Measurements from ENCODE around the gene SMYD3. TPM values are rescaled to one million over a fixed set of nuclear protein-coding genes. Genes with fewer than 3 reads are reported as not detected.

The SMYD3 gene
- total RNA-seq, 8 experiments from 2014 or later = 8.8 to 39.7 (median 29.1) TPM

- in situ Hi-C loops (cut with MboI; ENCODE audit: low pct_unique_long_range_greater_than_20kb in 2 of 9, low sequenced_read_pairs in 9 of 9, unreplicated experiment in 9 of 9) = no loop called here
- Histone ChIP-seq H3K4me1 (replicated peaks in 1 of 2) (peaks cover 7 to 39% of the 10 kb centered on the region in 2 donors), H3K4me3 (no peak overlapping the region), H3K27ac (no peak overlapping the region)
- WGBS, 10 experiments = 69 to 100% (median 82%) methylated on average over 1 to 8 of the region's 8 CpGs; no CpG with 5 or more reads in 2 of the 10 experiments
- ATAC-seq (replicated peaks in 6 of 8) = no peak
These were observed 651.0 kb downstream of the SMYD3 start for GRCh38 chr1:245855846-245856730.

- Histone ChIP-seq H3K4me1 (replicated peaks in 1 of 2) (peaks cover 0 to 13% of the 10 kb centered on the region in 2 donors), H3K4me3 (no peak overlapping the region), H3K27ac (no peak overlapping the region)
- WGBS, 10 experiments = 87 to 100% (median 95%) methylated on average over 3 to 17 of the region's 17 CpGs; no CpG with 5 or more reads in 2 of the 10 experiments
- in situ Hi-C loops (cut with MboI; ENCODE audit: low pct_unique_long_range_greater_than_20kb in 2 of 9, low sequenced_read_pairs in 9 of 9, unreplicated experiment in 9 of 9) = no loop called here
- ATAC-seq (replicated peaks in 6 of 8) = no peak
These were observed 653.8 kb downstream of the SMYD3 start for GRCh38 chr1:245853291-245853690.

- in situ Hi-C loops (cut with MboI; ENCODE audit: low pct_unique_long_range_greater_than_20kb in 2 of 9, low sequenced_read_pairs in 9 of 9, unreplicated experiment in 9 of 9) = no loop called here
- 0 to 100% (median 86%) methylated on average over 1 to 3 of the region's 3 CpGs; no CpG with 5 or more reads in 4 of the 10 experiments for WGBS, 10 experiments
- ATAC-seq (replicated peaks in 6 of 8) = no peak
- Histone ChIP-seq H3K4me1 (replicated peaks in 1 of 2) (peaks cover 0 to 3% of the 10 kb centered on the region in 2 donors), H3K27ac (no peak overlapping the region), H3K4me3 (no peak overlapping the region)
These were observed 664.0 kb downstream of the SMYD3 start for GRCh38 chr1:245843101-245843500.

GRCh38 chr1:245842106-245842505, 665.0 kb downstream of the SMYD3 start:
- no peak overlapping the region for H3K4me3 ChIP-seq
- 80 to 98% (median 93%) methylated on average over 3 to 8 of the region's 8 CpGs for WGBS, 10 experiments
- ATAC-seq (replicated peaks in 6 of 8) = no peak
- no peak overlapping the region for H3K27ac ChIP-seq
- in situ Hi-C loops (cut with MboI; ENCODE audit: low pct_unique_long_range_greater_than_20kb in 2 of 9, low sequenced_read_pairs in 9 of 9, unreplicated experiment in 9 of 9) = no loop called here
- peaks cover 7 to 13% of the 10 kb centered on the region in 2 donors for H3K4me1 ChIP-seq (replicated peaks in 1 of 2)

GRCh38 chr1:245840971-245841370, 666.1 kb downstream of the SMYD3 start:
- in situ Hi-C loops (cut with MboI; ENCODE audit: low pct_unique_long_range_greater_than_20kb in 2 of 9, low sequenced_read_pairs in 9 of 9, unreplicated experiment in 9 of 9) = no loop called here
- WGBS, 10 experiments = 0 to 50% (median 48%) methylated on average over 1 to 2 of the region's 2 CpGs
- no peak overlapping the region for H3K4me3 ChIP-seq
- no peak for ATAC-seq (replicated peaks in 6 of 8)
- peaks cover 7 to 15% of the 10 kb centered on the region in 2 donors for H3K4me1 ChIP-seq (replicated peaks in 1 of 2)
- H3K27ac ChIP-seq = no peak overlapping the region

- in situ Hi-C loops (cut with MboI; ENCODE audit: low pct_unique_long_range_greater_than_20kb in 2 of 9, low sequenced_read_pairs in 9 of 9, unreplicated experiment in 9 of 9) = no loop called here
- Histone ChIP-seq H3K27ac (no peak overlapping the region), H3K4me3 (no peak overlapping the region), H3K4me1 (replicated peaks in 1 of 2) (peaks cover 25 to 40% of the 10 kb centered on the region in 2 donors)
- ATAC-seq (replicated peaks in 6 of 8) = peak in 4 of 8 experiments; percentile 4 to 57 (median 29)
- WGBS, 10 experiments = 35 to 90% (median 70%) methylated on average over 2 to 5 of the region's 5 CpGs
These were observed 669.4 kb downstream of the SMYD3 start for GRCh38 chr1:245837718-245838117.

- in situ Hi-C loops (cut with MboI; ENCODE audit: low pct_unique_long_range_greater_than_20kb in 2 of 9, low sequenced_read_pairs in 9 of 9, unreplicated experiment in 9 of 9) = no loop called here
- no peak overlapping the region for H3K4me3 ChIP-seq
- ATAC-seq (replicated peaks in 6 of 8) = no peak
- peaks cover 25 to 40% of the 10 kb centered on the region in 2 donors for H3K4me1 ChIP-seq (replicated peaks in 1 of 2)
- no peak overlapping the region for H3K27ac ChIP-seq
- 0 to 100% (median 90%) methylated on average over 2 to 5 of the region's 6 CpGs; no CpG with 5 or more reads in 2 of the 10 experiments for WGBS, 10 experiments
These were observed 671.7 kb downstream of the SMYD3 start for GRCh38 chr1:245835386-245835785.

- Histone ChIP-seq H3K27ac (peak overlapping the region; percentile 42 to 56), H3K4me1 (replicated peaks in 1 of 2) (peaks cover 25 to 40% of the 10 kb centered on the region in 2 donors), H3K4me3 (no peak overlapping the region)
- ATAC-seq (replicated peaks in 6 of 8) = peak in 5 of 8 experiments; percentile 58 to 95 (median 91)
- 0 to 100% (median 65%) methylated on average over 2 to 5 of the region's 5 CpGs; no CpG with 5 or more reads in 3 of the 10 experiments for WGBS, 10 experiments
- in situ Hi-C loops (cut with MboI; ENCODE audit: low pct_unique_long_range_greater_than_20kb in 2 of 9, low sequenced_read_pairs in 9 of 9, unreplicated experiment in 9 of 9) = no loop called here
These were observed 673.1 kb downstream of the SMYD3 start for GRCh38 chr1:245834002-245834401.

GRCh38 chr1:245832771-245833527, 674.1 kb downstream of the SMYD3 start:
- Histone ChIP-seq H3K27ac (no peak overlapping the region), H3K4me3 (no peak overlapping the region), H3K4me1 (replicated peaks in 1 of 2) (peaks cover 25 to 36% of the 10 kb centered on the region in 2 donors)
- WGBS, 10 experiments = 72 to 100% (median 91%) methylated on average over 2 to 7 of the region's 7 CpGs
- ATAC-seq (replicated peaks in 6 of 8) = no peak
- in situ Hi-C loops (cut with MboI; ENCODE audit: low pct_unique_long_range_greater_than_20kb in 2 of 9, low sequenced_read_pairs in 9 of 9, unreplicated experiment in 9 of 9) = no loop called here

- Histone ChIP-seq H3K4me3 (no peak overlapping the region), H3K27ac (no peak overlapping the region), H3K4me1 (replicated peaks in 1 of 2) (peaks cover 19 to 25% of the 10 kb centered on the region in 2 donors)
- in situ Hi-C loops (cut with MboI; ENCODE audit: low pct_unique_long_range_greater_than_20kb in 2 of 9, low sequenced_read_pairs in 9 of 9, unreplicated experiment in 9 of 9) = no loop called here
- no peak for ATAC-seq (replicated peaks in 6 of 8)
- WGBS, 10 experiments = 73 to 93% (median 84%) methylated on average over 2 to 9 of the region's 9 CpGs
These were observed 675.6 kb downstream of the SMYD3 start for GRCh38 chr1:245831518-245831917.

GRCh38 chr1:245829826-245830225, 677.3 kb downstream of the SMYD3 start:
- H3K4me3 ChIP-seq = no peak overlapping the region
- no peak overlapping the region for H3K27ac ChIP-seq
- no peak for ATAC-seq (replicated peaks in 6 of 8)
- H3K4me1 ChIP-seq (replicated peaks in 1 of 2) = peaks cover 16 to 18% of the 10 kb centered on the region in 2 donors
- in situ Hi-C loops (cut with MboI; ENCODE audit: low pct_unique_long_range_greater_than_20kb in 2 of 9, low sequenced_read_pairs in 9 of 9, unreplicated experiment in 9 of 9) = no loop called here

- in situ Hi-C loops (cut with MboI; ENCODE audit: low pct_unique_long_range_greater_than_20kb in 2 of 9, low sequenced_read_pairs in 9 of 9, unreplicated experiment in 9 of 9) = no loop called here
- peaks cover 10 to 11% of the 10 kb centered on the region in 2 donors for H3K4me1 ChIP-seq (replicated peaks in 1 of 2)
- H3K27ac ChIP-seq = no peak overlapping the region
- WGBS, 10 experiments = 81 to 100% (median 97%) methylated on average over 1 to 3 of the region's 3 CpGs; no CpG with 5 or more reads in 2 of the 10 experiments
- no peak for ATAC-seq (replicated peaks in 6 of 8)
- H3K4me3 ChIP-seq = no peak overlapping the region
These were observed 677.9 kb downstream of the SMYD3 start for GRCh38 chr1:245829194-245829593.

- Histone ChIP-seq H3K27ac (no peak overlapping the region), H3K4me3 (no peak overlapping the region), H3K4me1 (replicated peaks in 1 of 2) (peaks cover 6 to 7% of the 10 kb centered on the region in 2 donors)
- no peak for ATAC-seq (replicated peaks in 6 of 8)
- 89 to 100% (median 100%) methylated on average over 1 to 9 of the region's 10 CpGs; no CpG with 5 or more reads in 2 of the 10 experiments for WGBS, 10 experiments
- in situ Hi-C loops (cut with MboI; ENCODE audit: low pct_unique_long_range_greater_than_20kb in 2 of 9, low sequenced_read_pairs in 9 of 9, unreplicated experiment in 9 of 9) = no loop called here
These were observed 679.8 kb downstream of the SMYD3 start for GRCh38 chr1:245827301-245827700.
